Stimulated activated CD8-positive, alpha-beta memory T cell treated with anti-CD3 and anti-CD28 coated beads, Interleukin-7, amount 100 ng/mL, for 24 hours (primary cell): Measurements from ENCODE around the gene TPST2.

Experiments
- DNase-seq: peaks from one replicate; pipeline ENCODE4 v3.0.0-alpha.2; 2020; ENCODE audit warnings: low read depth

The TPST2 gene

DNA sequence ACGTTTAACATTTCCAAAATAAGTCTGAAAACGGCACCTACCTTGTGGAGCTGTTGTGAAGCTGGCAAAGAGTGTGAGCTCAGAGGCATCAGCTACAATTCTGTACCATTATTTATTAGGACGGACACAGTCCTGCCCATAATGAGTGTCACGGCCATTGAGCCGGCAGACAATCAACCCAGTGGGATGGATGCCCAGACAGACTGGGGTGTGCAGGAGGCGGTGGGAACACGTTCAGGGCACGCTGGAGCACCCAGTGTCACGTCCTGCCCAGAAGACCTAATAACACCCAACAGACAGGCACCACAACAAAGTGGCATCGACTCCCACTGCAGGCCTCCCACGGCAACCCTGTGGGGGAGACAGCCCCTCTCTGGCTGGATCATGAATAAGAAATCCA, 34.5 kb downstream of the TPST2 start:
- DNase-seq = no peak

DNA sequence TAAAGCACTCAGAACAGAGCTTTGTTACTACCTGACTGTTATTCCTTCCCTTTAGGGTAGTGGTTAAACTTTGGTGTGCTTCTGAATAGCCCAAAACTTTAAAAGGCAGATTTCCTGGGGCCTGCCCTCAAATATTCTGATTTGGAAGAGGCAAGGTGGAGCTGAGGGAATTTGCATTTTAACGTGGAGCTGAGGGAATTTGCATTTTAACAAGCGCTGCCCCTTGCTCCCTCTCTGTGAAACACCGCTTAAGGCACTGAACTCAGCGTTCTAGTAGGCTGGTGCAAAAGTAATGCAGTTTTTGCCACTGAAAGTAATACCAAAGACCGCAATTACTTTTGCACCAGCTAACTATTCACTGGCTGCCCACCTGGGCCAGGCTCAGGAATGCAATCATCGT, 35.0 kb downstream of the TPST2 start:
- no peak for DNase-seq

DNA sequence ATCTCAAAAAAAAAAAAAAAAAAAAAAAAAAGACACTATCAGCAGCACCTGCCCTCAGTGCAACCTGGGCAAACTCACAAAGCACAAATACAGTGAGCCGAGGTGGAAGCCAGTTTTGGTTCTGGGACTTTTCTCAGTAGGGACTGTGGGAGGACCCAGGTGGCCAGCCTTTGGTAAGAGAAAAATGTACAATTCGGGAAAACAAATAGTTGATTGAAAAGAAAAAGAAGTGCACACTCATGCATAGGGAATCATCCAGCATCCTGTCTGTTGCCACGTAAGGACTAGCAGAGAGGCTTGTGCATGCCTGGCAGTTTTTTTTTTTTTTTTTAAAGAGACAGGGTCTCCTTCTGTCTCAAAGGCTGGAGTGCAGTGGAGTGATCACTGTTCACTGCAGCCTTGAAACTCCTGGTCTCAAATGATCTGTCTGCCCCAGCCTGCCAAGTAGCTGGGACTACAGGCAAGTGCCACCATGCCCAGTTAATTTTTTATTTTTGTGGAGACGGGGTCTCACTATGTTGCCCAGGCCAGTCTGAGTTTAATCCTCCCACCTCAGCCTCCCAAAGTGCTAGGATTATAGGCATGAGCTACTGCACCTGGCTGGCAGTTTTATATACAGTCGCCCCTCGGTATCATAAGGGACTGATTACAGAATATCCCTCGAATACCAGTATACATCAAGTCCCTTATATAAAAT, 36.7 kb downstream of the TPST2 start:
- DNase-seq = no peak

DNA sequence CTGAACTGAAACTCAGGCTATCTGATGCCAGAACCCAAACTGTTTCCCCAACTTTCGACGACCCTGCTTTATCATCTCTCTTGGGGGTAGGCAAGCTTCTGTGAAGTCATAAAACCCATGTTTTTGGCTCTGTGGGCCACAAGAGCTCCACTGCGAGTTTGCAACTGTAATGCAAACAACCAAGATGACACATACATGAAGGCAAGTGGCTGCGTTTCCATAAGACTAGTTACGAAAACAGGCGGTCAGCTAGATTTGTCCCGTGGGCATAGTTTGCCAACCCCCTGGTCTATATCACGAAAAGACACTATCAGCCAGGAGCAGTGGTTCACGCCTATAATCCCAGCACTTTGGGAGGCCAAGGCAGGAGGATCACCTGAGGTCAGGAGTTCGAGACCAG, 37.5 kb downstream of the TPST2 start:
- DNase-seq = no peak

DNA sequence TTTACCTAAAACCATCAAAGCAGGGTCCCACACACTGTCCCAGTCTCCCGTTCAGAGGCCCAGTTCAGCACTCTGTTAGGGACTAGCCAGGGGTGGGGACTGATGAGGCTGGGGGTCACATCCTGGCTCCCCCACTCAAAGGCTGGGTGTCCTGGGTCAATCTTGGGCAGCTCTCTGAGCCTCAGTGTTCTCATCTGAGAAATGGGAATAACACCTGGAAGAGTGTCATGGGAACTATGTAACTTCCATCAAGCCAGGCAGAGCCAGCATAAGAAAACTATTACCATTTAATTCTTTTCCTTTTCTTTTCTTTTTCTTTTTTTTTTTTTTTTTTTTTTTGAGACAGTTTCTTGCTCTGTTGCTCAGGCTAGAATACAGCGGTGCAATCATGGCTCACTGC, 38.4 kb downstream of the TPST2 start:
- no peak for DNase-seq

DNA sequence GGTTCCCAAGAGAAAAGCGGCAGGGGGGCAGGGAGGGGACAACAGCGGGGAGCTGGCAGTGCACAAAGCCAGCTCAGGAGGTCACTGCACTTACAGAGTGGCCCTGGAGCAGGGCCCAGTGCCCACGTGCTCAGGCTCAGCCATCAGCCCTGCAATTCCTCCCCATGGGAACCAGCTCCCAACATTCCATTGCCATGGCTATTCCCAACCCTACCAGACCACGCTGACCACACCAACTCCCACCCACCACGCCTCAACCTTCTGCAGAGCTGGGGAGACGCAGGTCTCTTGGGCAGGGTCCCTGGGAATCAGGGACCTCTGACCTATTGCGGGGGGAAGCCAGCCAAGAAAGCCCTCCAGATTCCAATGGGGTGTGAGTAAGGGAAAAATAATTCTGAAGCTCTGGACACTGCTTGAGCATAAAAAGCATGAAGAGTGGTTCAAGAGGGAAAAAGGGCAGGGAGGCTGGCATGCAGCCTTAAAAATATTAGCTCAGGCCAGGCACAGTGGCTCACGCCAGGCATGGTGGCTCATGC, 39.4 kb downstream of the TPST2 start:
- DNase-seq = no peak

DNA sequence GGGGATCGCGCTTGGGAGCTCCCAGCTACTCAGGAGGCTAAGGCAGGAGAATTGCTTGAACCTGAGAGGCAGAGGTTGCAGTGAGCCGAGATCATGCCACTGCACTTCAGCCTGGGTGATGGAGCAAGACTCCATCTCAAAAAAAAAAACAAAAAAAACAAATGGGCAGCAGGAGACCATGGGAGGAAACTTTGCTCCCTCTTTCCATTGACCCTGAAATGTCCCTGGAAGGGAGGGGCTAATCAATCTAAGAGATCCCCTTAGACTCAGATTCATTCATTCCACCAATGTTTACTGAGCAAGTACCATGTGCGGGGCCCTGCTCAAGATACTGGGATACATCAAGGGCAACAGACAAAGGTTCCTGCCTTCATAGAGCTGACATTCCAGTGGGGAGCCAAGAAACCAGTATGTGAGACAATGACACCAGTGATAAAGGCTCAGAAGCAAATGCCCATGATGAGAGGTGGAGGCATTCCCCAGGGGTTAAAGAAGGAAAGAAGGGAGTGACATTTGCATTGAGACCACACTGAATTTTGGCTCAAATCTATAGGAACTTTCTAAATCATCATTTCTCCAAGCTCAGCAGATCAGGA, 39.9 kb downstream of the TPST2 start:
- DNase-seq = no peak

DNA sequence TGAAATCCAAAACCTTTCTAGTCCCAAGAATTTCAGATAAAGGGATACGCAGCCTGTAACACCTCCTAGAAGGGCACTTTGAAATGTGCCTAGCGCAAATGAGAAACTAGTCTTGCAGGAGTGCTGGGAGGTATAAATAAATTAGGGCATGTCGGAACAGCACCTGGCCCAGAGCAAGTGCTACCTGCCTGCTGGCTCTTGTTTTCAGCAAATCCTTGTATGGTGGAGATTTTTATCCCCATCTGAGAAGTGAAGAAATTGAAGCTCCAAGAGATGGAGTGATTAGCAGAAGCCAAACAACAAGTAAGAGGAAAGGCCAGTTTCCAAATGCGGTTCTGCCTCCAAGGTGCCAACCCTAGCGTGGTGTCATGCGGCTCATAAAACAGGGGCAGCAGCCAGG, 40.9 kb downstream of the TPST2 start:
- no peak for DNase-seq

DNA sequence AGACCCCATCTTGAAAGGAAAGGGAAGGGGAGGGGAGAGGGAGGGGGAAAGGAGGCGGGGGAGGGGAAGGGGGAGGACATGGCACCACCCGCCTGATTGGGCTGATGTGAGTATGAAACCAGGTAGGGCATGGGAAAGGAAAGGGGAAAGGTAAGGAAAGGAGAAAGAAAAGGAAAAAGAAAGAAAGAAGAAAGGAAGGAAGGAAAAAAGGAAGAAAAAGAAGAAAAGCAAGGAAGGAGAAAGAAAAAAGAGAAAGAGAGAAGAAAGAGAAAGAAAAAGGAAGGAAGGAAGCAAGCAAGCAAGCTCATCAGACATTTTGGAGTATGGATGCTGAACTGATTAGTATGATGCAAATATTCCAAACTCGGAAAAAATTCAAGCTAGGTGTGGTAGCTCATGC, 41.6 kb downstream of the TPST2 start:
- no peak for DNase-seq

DNA sequence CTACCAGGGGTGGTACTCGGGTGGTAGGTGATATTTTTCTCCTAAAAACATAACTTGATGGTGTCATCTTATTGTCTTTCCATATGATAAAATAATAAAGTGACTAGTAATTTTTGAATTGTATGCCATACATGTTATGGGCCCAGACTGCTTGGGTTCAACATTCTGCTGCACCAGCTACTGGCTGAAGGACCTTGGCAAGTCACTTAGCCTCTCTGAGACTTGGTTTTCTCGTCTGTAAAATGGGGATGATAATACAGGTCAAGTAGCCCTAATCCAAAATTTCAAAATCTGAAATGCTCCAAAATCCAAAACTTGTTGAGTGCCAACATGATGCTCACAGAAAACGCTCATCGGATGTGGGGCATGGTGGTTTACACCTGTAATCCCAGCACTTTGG, 42.1 kb downstream of the TPST2 start:
- DNase-seq = no peak

DNA sequence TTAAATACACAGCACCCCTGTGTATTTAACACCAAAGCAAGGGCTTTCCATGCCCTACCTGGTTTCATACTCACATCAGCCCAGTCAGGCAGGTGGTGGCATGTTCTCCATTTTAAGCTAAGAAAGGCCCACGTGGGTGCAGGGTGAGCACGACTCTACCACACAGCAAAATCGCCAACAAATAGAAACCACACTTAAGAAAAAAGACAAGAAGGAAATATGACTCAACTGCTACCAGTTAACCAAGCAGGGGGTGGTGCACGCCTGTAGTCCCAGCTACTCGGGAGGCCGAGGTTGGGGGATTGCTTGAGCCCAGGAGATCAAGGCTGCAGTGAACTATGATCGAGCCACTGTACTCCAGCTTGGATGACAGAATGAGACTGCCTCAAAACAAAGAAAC, 42.5 kb downstream of the TPST2 start:
- DNase-seq = peak; percentile 4

DNA sequence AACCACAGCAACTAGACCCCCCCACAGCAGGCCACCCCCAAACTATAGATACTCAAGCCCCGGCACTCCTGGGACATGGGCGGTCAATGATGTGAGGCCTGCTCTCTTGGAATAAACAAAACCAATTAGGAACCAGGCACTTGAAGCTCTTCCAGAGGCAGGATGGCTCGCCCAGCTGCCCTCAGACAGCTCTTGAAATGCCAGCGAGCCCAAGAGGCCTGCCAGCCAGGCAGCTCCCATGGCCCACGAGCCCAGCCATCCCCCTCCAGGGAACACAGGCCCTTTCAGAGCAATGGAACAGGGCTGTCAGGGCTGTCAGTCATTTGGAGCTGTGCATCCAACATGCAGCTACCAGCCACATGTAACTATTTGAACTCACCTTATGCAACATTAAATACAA, 43.6 kb downstream of the TPST2 start:
- DNase-seq = no peak

DNA sequence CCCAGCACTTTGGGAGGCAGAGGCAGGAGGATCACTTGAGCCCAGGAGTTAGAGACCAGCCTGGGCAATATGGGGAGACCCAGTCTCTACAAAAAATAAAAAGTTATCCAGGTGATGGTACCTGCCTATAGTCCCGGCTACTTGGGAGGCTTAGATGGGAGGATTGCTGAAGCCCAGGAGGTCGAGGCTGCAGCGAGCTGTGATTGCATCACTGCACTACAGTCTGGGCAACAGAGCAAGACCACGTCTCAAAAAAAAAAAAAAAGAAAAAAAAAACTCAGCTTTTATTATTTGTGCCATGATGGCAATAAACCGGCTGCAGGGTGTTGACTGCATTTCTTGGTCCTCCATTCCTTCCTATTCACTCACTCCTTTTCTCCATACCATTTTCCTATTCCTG, 44.1 kb downstream of the TPST2 start:
- no peak for DNase-seq

DNA sequence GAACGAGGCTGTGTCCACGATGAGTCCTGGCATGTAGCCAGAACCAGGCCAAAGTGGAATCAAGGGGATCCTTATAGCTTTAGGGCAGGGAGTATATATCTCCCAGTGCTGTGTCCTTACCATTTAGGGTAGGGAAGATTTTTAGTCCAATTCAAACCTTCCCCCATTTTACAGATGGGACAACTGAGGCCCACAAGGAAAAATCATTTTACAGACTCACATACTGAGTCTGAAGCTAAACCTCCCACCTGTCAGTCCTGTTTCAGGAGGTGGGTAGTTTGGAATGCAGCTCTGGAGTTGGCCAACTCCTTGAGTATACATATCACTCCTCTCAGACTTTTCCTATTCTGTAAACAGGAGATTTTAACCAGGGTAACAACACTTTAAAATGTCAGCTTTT, 44.5 kb downstream of the TPST2 start:
- no peak for DNase-seq

DNA sequence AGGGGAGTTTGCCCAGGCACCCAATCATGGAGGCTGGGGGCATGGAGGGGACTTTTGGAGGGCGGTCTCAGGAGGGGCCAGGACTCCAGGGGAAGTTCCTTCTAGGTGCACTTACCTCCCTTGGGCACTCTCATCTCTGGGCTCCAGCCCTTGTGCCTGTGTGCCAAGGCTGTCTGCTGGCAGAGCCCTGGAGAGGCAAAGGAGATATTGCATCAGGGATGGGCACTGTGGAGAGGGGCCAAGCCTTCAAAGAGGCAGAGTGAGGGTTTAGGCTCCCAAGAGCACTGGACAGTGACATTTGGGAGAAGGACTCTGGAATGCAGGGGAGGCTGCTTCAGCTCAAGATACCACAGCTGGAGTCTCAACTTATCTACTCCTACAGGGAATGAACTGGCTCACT, 45.4 kb downstream of the TPST2 start:
- DNase-seq = no peak

DNA sequence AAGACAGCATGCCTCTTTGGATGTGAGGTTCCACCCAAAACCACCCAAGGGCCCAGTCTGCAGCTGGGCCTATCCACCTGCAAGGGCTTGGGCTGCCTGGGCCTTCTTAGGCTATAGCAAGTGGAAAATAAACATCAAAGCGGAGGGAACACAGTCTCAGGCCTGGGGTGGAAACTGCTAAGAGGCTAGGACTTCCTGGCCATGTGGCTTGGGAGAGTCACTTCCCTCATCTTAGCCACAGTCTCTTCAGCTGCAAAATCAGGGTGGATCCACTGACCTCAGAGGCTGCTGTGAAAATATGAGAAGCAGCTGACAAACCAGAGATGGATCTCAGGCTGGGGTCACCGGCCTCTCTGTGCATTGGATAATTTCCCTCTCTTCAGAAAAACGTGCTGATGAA, 47.1 kb downstream of the TPST2 start:
- no peak for DNase-seq

DNA sequence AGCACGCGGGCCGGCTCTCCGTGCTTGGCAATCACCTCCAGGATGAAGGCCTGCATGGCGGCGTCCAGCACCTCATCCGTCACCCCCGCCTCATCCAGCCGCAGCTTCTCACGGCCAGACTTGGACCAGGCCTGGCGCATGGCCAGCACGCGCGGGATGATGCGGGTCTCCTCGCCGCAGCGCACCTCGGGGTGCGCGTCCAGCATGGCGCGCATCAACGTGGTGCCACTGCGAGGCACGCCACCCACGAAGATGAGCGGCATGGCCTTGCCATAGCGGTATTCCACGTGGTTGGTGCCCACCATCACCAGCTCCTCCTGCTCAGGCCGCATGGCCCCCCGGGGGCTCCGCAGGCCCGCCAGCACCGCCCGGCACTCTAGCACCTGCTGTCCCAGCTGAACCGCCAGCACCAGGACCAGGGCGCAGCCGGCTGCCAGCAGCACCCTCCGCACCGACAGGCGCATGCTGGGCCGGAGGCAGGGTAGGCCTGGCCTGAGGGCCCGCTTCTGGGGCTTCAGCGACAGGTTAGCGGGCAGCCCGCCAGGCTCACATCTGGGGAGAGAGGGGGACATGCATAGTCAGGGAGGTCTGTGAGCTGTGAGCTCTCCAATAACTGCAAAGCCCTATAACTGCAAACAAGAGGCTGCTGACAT, 48.6 kb downstream of the TPST2 start:
- no peak for DNase-seq

DNA sequence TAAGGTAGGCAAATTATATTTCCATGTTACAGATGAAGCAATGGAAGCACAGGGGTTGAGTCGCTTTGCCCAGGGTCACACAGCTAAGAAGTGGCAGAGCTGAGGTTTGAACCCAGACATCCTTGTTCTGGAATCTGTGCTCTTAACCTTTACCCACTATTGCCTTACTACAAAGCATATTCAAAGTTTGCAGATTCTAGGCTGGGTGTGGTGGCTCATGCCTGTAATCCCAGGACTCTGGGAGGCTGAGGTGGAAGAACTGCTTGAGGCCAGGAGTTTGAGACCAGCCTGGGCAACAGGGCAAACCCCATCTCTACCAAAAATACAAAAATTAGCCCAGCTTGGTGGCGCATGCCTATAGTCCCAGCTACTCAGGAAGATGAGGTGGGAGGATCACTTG, 49.8 kb downstream of the TPST2 start:
- DNase-seq = no peak

DNA sequence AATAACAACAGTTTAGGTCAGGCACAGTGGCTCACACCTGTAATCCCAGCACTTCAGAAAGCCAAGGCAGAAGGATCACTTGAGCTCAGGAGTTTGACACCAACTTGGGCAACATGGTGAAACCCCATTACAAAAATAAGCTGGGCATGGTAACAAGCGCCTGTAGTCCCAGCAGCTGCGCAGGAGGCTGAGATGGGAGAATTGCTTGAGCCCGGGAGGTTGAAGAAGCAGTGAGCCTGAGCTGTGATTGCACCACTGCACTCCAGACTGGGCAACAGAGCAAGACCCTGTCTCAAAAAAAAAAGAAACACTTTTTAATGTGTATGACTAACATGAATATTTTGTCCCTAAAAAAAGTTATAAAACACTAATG, 53.2 kb downstream of the TPST2 start:
- no peak for DNase-seq

DNA sequence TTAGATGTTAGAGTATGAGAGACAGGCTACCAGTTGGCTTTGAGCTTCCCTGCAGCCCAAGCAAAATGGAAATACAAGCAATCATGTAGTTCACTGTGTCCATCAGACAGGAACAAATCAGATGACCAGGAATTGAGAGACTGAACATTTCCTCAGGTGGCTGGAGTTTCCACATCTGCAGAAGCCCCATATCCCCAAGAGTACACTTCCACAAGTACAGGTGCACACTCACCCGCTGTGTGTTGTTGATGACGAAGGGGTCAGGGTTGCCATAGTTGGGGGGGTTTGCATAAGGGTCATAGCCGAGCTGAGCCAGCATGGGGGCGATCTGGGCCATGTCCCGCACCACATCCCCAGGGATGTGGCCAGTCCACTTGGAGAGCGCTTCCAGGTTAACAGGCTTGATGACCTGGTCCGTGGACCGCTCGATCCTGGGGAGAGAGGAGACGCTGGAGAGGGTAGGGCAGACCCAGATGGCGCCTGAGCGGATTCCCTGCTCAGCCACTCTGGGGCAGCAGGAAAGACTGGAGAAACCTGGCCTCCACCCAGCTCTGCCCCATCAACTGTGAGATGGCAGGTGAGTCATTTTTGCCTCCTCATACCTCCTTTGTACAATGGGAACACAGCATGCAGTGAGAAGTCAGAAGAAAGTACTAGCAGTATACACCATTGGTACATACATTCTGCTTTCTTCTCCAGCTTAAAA, 53.7 kb downstream of the TPST2 start:
- DNase-seq = no peak

DNA sequence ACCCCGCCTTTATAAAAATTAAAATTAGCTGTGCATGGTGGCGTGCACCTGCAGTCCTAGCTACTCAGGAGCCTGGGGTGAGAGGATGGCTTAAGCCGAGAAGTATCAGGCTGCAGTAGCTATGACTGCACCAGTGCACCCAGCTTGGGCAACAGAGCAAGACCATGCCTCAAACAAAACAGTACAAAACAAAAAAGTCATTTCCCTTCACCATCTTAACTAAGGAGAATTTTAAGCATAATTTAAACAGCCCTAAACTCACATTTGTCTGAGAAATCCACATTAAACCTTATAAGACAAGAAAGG, 54.4 kb downstream of the TPST2 start:
- DNase-seq = no peak

DNA sequence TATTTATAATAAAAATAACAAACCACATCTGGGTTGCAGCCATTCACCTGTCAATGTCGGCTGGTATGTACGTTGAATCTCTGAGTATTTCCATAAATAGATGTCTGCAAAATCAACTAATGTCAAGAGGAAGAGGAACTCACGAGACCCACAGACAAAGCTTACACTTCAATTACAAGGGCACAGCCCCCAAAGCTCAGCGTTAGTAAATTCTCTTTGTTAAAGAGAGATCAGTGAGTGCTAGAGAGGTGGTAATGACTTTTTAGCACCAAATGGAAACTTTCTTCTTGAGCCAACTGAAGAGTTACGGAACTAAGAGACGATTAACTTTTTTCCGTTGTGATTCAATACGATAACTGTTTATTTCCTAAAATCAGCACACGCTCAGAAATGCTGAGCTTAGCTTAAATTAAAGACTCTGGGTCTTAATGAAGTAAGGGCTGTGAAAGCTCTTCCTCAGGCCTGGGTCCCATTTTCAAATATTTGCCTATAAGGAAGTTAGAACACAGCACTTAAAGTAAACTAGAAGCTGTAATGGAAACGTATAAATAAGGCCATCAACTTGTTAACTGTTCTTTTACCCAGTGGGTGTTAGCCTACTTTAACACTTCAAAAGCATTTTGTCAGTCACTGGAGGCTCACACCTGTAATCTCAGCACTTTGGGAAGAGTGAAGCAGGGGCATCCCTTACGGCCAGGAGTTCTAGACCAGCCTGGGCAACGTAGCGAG, 54.9 kb downstream of the TPST2 start:
- DNase-seq = no peak
